Measurements from ENCODE around the gene ARHGAP15. TPM values are rescaled to one million over a fixed set of nuclear protein-coding genes. Genes with fewer than 3 reads are reported as not detected.

ARHGAP15 gene
- polyA plus RNA-seq, 1 donor from 2014 or later: 0.30 TPM

GRCh38 chr2:143762176-143762928 lies 633.1 kb downstream of the ARHGAP15 start:
- no peaks in the 10 kb centered on the region for H4K20me1 ChIP-seq (ENCODE audit: insufficient read depth)
- H3K79me2 ChIP-seq (replicated peaks; ENCODE audit: insufficient read depth, low read length): no peaks in the 10 kb centered on the region
- H3K9ac ChIP-seq (ENCODE audit: low read length): no peak overlapping the region
- no peaks in the 10 kb centered on the region for H3K9me3 ChIP-seq (ENCODE audit: low read length)
- H3K4me2 ChIP-seq (ENCODE audit: low read length): no peak overlapping the region
- no peaks in the 10 kb centered on the region for H3K36me3 ChIP-seq (ENCODE audit: insufficient read depth, low read length)
- H3K27ac ChIP-seq (ENCODE audit: low read length): no peak overlapping the region
- no peaks in the 10 kb centered on the region for H3K27me3 ChIP-seq (ENCODE audit: insufficient read depth, low read depth, low read length)
- H3K9me2 ChIP-seq (ENCODE audit: insufficient read depth, low read length): no peaks in the 10 kb centered on the region
- H3K4me3 ChIP-seq (ENCODE audit: low read length): no peak overlapping the region
- H2AFZ ChIP-seq (ENCODE audit: low read depth, low read length): no peak overlapping the region
- no peaks in the 10 kb centered on the region for H3F3A ChIP-seq (ENCODE audit: insufficient read depth, low read length, poor library complexity, severe bottlenecking)
- no peak for TF ChIP-seq RAD21 (conservative IDR thresholded peaks at IDR 0.05)
- no peak for TF ChIP-seq MXI1 (conservative IDR thresholded peaks at IDR 0.05; ENCODE audit: poor library complexity, severe bottlenecking)
- no peak for TF ChIP-seq REST (IDR thresholded peaks at IDR 0.05; ENCODE audit: borderline replicate concordance)
- no peak for TF ChIP-seq EP300 (conservative IDR thresholded peaks at IDR 0.05; ENCODE audit: poor library complexity, severe bottlenecking)
- TF ChIP-seq CTCF (IDR thresholded peaks at IDR 0.05; ENCODE audit: poor library complexity, severe bottlenecking): no peak
- TF ChIP-seq POLR2AphosphoS5 (IDR thresholded peaks at IDR 0.05): no peak
- no peak for TF ChIP-seq TAF1 (IDR thresholded peaks at IDR 0.05; ENCODE audit: low read depth)
- no peak for TF ChIP-seq EZH2 (IDR thresholded peaks at IDR 0.05; ENCODE audit: borderline replicate concordance, insufficient read depth, low read length, poor library complexity, severe bottlenecking)
- TF ChIP-seq SMC3 (conservative IDR thresholded peaks at IDR 0.05; ENCODE audit: poor library complexity): no peak

GRCh38 chr2:143764261-143764660 lies 635.0 kb downstream of the ARHGAP15 start:
- no peaks in the 10 kb centered on the region for H3K27me3 ChIP-seq (ENCODE audit: insufficient read depth, low read depth, low read length)
- no peaks in the 10 kb centered on the region for H3K79me2 ChIP-seq (replicated peaks; ENCODE audit: insufficient read depth, low read length)
- no peaks in the 10 kb centered on the region for H3K36me3 ChIP-seq (ENCODE audit: insufficient read depth, low read length)
- no peak overlapping the region for H3K9ac ChIP-seq (ENCODE audit: low read length)
- H3K9me3 ChIP-seq (ENCODE audit: low read length): no peaks in the 10 kb centered on the region
- H3F3A ChIP-seq (ENCODE audit: insufficient read depth, low read length, poor library complexity, severe bottlenecking): no peaks in the 10 kb centered on the region
- no peaks in the 10 kb centered on the region for H4K20me1 ChIP-seq (ENCODE audit: insufficient read depth)
- TF ChIP-seq TAF1 (IDR thresholded peaks at IDR 0.05; ENCODE audit: low read depth) (no peak), POLR2AphosphoS5 (IDR thresholded peaks at IDR 0.05) (no peak), EZH2 (IDR thresholded peaks at IDR 0.05; ENCODE audit: borderline replicate concordance, insufficient read depth, low read length, poor library complexity, severe bottlenecking) (no peak), CTCF (IDR thresholded peaks at IDR 0.05; ENCODE audit: poor library complexity, severe bottlenecking) (no peak), SMC3 (conservative IDR thresholded peaks at IDR 0.05; ENCODE audit: poor library complexity) (no peak), RAD21 (conservative IDR thresholded peaks at IDR 0.05) (no peak), MXI1 (conservative IDR thresholded peaks at IDR 0.05; ENCODE audit: poor library complexity, severe bottlenecking) (no peak), REST (IDR thresholded peaks at IDR 0.05; ENCODE audit: borderline replicate concordance) (no peak), EP300 (conservative IDR thresholded peaks at IDR 0.05; ENCODE audit: poor library complexity, severe bottlenecking) (no peak)
- no peak overlapping the region for H3K4me3 ChIP-seq (ENCODE audit: low read length)
- no peak overlapping the region for H3K27ac ChIP-seq (ENCODE audit: low read length)
- H3K9me2 ChIP-seq (ENCODE audit: insufficient read depth, low read length): no peaks in the 10 kb centered on the region
- H2AFZ ChIP-seq (ENCODE audit: low read depth, low read length): no peak overlapping the region
- no peak overlapping the region for H3K4me2 ChIP-seq (ENCODE audit: low read length)
